BJ (cell line): ENCODE measurements around the gene SMYD3. TPM values are rescaled to one million over a fixed set of nuclear protein-coding genes. Genes with fewer than 3 reads are reported as not detected.

ENCODE experiments used
- CTCF ChIA-PET: fragments of 350-600 bp; formaldehyde crosslinking; extraction: SDS; loops from one replicate; lab custom pipeline; 2021; ENCODE audit warnings: antibody characterized with exemption, inconsistent platforms; lab: Yijun Ruan, JAX
- POLR2A ChIA-PET: fragments of 300-600 bp; sonication (Branson Sonifier 250); formaldehyde crosslinking; extraction: SDS; loops from one replicate; lab custom pipeline; 2021; ENCODE audit warnings: antibody characterized with exemption; lab: Charles Lee
- DNase-seq: peaks from one replicate; pipeline ENCODE4 v3.0.0-alpha.2; 2011; ENCODE audit warnings: low read depth
- H3K27me3 ChIP-seq: 2 replicates; pipeline ENCODE4 v1.6.0; 2011; ENCODE audit warnings: low read length; ENCODE audit not compliant: control insufficient read depth, insufficient read depth
- H3K36me3 ChIP-seq: 2 replicates; pipeline ENCODE4 v1.5.1; 2011; ENCODE audit warnings: low read length; ENCODE audit not compliant: control insufficient read depth, insufficient read depth
- H3K4me3 ChIP-seq: 2 replicates; pipeline ENCODE4 v1.5.1; 2011; ENCODE audit warnings: low read depth, mild to moderate bottlenecking, control low read depth, low read length
- CTCF ChIP-seq: IDR thresholded peaks from 2 replicates; pipeline ENCODE4 v1.5.1; 2011; ENCODE audit warnings: low read depth, mild to moderate bottlenecking, control low read depth, inconsistent platforms, low read length, moderate library complexity; ENCODE audit not compliant: insufficient read depth
- polyA plus RNA-seq: library from polyadenylated mRNA; depleted of rRNA; stranded (reverse); fragments of >200 nt; gene quantifications from 2 replicates; pipeline ENCODE4 v1.2.3, GENCODE V29; 2011

Gene SMYD3
- polyA plus RNA-seq, 1 experiment = 26.1 TPM

- POLR2A ChIA-PET = no interaction called here
- Histone ChIP-seq H3K27me3 (no peaks in the 10 kb centered on the region), H3K36me3 (no peaks in the 10 kb centered on the region), H3K4me3 (no peak overlapping the region)
- CTCF ChIA-PET = no interaction called here
- no peak for TF ChIP-seq CTCF
- DNase-seq = no peak
Observed at GRCh38 chr1:246383239-246383589, 123.9 kb downstream of the SMYD3 start.

- H3K36me3 ChIP-seq = no peaks in the 10 kb centered on the region
- no peak for TF ChIP-seq CTCF
- no peak overlapping the region for H3K4me3 ChIP-seq
- ChIA-PET CTCF (no interaction called here), POLR2A (no interaction called here)
- DNase-seq = no peak
- H3K27me3 ChIP-seq = no peaks in the 10 kb centered on the region
Observed at GRCh38 chr1:246382589-246383238, 124.4 kb downstream of the SMYD3 start.

GRCh38 chr1:246381452-246381851, 125.6 kb downstream of the SMYD3 start:
- Histone ChIP-seq H3K27me3 (no peaks in the 10 kb centered on the region), H3K4me3 (no peak overlapping the region), H3K36me3 (no peaks in the 10 kb centered on the region)
- TF ChIP-seq CTCF = no peak
- ChIA-PET CTCF (interaction anchor here (1.3 kb wide), 1 partner anchor 25 kb away, joined by 4 read pairs; no protein-coding TSS in a partner anchor), POLR2A (interaction anchor here (0.5 kb wide), 1 partner anchor 564 kb away, joined by 7 read pairs; no protein-coding TSS in a partner anchor)
- no peak for DNase-seq

- Histone ChIP-seq H3K4me3 (no peak overlapping the region), H3K27me3 (no peaks in the 10 kb centered on the region), H3K36me3 (no peaks in the 10 kb centered on the region)
- TF ChIP-seq CTCF = no peak
- ChIA-PET CTCF (no interaction called here), POLR2A (no interaction called here)
- no peak for DNase-seq
Observed at GRCh38 chr1:246377625-246378153, 129.4 kb downstream of the SMYD3 start.

- Histone ChIP-seq H3K4me3 (no peak overlapping the region), H3K27me3 (no peaks in the 10 kb centered on the region), H3K36me3 (no peaks in the 10 kb centered on the region)
- DNase-seq = no peak
- POLR2A ChIA-PET = interaction anchor here (0.7 kb wide), 1 partner anchor 1528 kb away, joined by 3 read pairs; no protein-coding TSS in a partner anchor
- no peak for TF ChIP-seq CTCF
- CTCF ChIA-PET = interaction anchor here (0.7 kb wide), 1 partner anchor 1151 kb away, joined by 3 read pairs; no protein-coding TSS in a partner anchor
Observed at GRCh38 chr1:246373828-246374569, 133.1 kb downstream of the SMYD3 start.
